SK-N-SH (cell line): ENCODE data around the gene CINP. TPM values are rescaled to one million over a fixed set of nuclear protein-coding genes. Genes with fewer than 3 reads are reported as not detected.

Experiments
- CTCF ChIA-PET: fragments of 300-600, 350-600 bp; formaldehyde crosslinking; extraction: SDS; loops from one replicate; lab custom pipeline; 2021; lab: Yijun Ruan, JAX
- POLR2A ChIA-PET: fragments of 350-600 bp; sonication (Branson Sonifier 250); formaldehyde crosslinking; extraction: SDS; loops from one replicate; lab custom pipeline; 2020; ENCODE audit warnings: antibody characterized with exemption, inconsistent platforms; lab: Yijun Ruan, JAX
- DNase-seq: peaks from one replicate; pipeline ENCODE4 v3.0.0; 2012
- H2AFZ ChIP-seq: fragments of 200-600 bp; sonication (generic); 2 replicates; pipeline ENCODE4 v1.8.1; 2016; ENCODE audit warnings: antibody characterized with exemption, mild to moderate bottlenecking, low read depth
- H3F3A ChIP-seq: fragments of 200-600 bp; sonication (generic); replicated peaks from 2 replicates; pipeline ENCODE3; 2016; ENCODE audit warnings: antibody characterized with exemption, mild to moderate bottlenecking; ENCODE audit not compliant: insufficient read depth
- H3K27ac ChIP-seq, 2 experiments: fragments of 200-500 bp in 1 of 2; fragments of 200-600 bp in 1 of 2; sonication (Bioruptor generic) in 1 of 2; sonication (generic), shearing (Covaris generic) in 1 of 2; 2 replicates each; pipeline versions ENCODE4 v1.5.1 to v1.6.1; 2014 to 2016; ENCODE audit warnings: low read depth in 2 of 2, inconsistent platforms in 1 of 2, low read length in 1 of 2, mild to moderate bottlenecking in 1 of 2, mixed read lengths in 1 of 2
- H3K27me3 ChIP-seq: fragments of 200-600 bp; sonication (generic), shearing (Covaris generic); 2 replicates; pipeline ENCODE4 v1.6.1; 2016; ENCODE audit warnings: mixed run types; ENCODE audit not compliant: insufficient read depth
- H3K36me3 ChIP-seq, 2 experiments: fragments of 200-500 bp in 1 of 2; fragments of 200-600 bp in 1 of 2; sonication (Bioruptor generic) in 1 of 2; sonication (generic) in 1 of 2; replicated peaks in 1 of 2; 2 replicates each; pipeline versions ENCODE3 to v1.5.1; 2014 to 2016; ENCODE audit warnings: low read length in 1 of 2, mild to moderate bottlenecking in 1 of 2; ENCODE audit not compliant: insufficient read depth in 2 of 2, control insufficient read depth in 1 of 2
- H3K4me1 ChIP-seq, 2 experiments: fragments of 200-500 bp in 1 of 2; fragments of 200-600 bp in 1 of 2; sonication (Bioruptor generic) in 1 of 2; sonication (generic), shearing (Covaris generic) in 1 of 2; 2 replicates each; pipeline versions ENCODE4 v1.5.1 to v1.6.1; 2014 to 2016; ENCODE audit warnings: low read depth in 1 of 2, low read length in 1 of 2, mixed run types in 1 of 2; ENCODE audit not compliant: insufficient read depth in 2 of 2, control insufficient read depth in 1 of 2
- H3K4me2 ChIP-seq: fragments of 200-600 bp; sonication (generic), shearing (Covaris generic); 2 replicates; pipeline ENCODE4 v1.6.1; 2017; ENCODE audit warnings: mixed run types
- H3K4me3 ChIP-seq, 2 experiments: fragments of 200-500 bp in 1 of 2; fragments of 200-600 bp in 1 of 2; sonication (Bioruptor generic) in 1 of 2; sonication (generic), shearing (Covaris generic) in 1 of 2; 2 replicates each; pipeline versions ENCODE4 v1.5.1 to v1.8.1; 2014 to 2016; ENCODE audit warnings: low read depth in 2 of 2, inconsistent platforms in 1 of 2, low read length in 1 of 2, mild to moderate bottlenecking in 1 of 2, mixed read lengths in 1 of 2, moderate library complexity in 1 of 2
- H3K79me2 ChIP-seq: fragments of 200-600 bp; sonication (generic); 2 replicates; pipeline ENCODE4 v1.8.1; 2017; ENCODE audit warnings: mild to moderate bottlenecking; ENCODE audit not compliant: insufficient read depth
- H3K9ac ChIP-seq: fragments of 200-600 bp; sonication (generic); 2 replicates; pipeline ENCODE4 v1.6.1; 2017; ENCODE audit warnings: mixed run types
- H3K9me2 ChIP-seq: fragments of 200-600 bp; sonication (generic); 2 replicates; pipeline ENCODE4 v1.6.1; 2017; ENCODE audit warnings: mixed run types
- H3K9me3 ChIP-seq: fragments of 200-600 bp; sonication (generic); 2 replicates; pipeline ENCODE4 v1.6.1; 2017; ENCODE audit warnings: mixed run types, mild to moderate bottlenecking, moderate library complexity
- H4K20me1 ChIP-seq: fragments of 200-600 bp; sonication (generic); 2 replicates; pipeline ENCODE4 v1.6.1; 2017; ENCODE audit warnings: mild to moderate bottlenecking, mixed run types; ENCODE audit not compliant: insufficient read depth
- CHD2 ChIP-seq: fragments of 150-350 bp; IDR thresholded peaks from 2 replicates; pipeline ENCODE4 v1.6.1; 2018; ENCODE audit warnings: low read length; ENCODE audit not compliant: partially characterized antibody
- FOSL2 ChIP-seq: IDR thresholded peaks from 2 replicates; pipeline ENCODE4 v1.4.0; 2012; ENCODE audit warnings: low read depth, mild to moderate bottlenecking, moderate library complexity, borderline replicate concordance
- FOXJ3 ChIP-seq: sonication (generic); formaldehyde crosslinking; IDR thresholded peaks from 2 replicates; pipeline ENCODE4 v1.5.1; 2020; ENCODE audit warnings: mild to moderate bottlenecking, missing genetic modification reagents
- FOXM1 ChIP-seq: IDR thresholded peaks from 2 replicates; pipeline ENCODE4 v1.4.0; 2012; ENCODE audit warnings: low read depth, mild to moderate bottlenecking
- MXI1 ChIP-seq: IDR thresholded peaks from 2 replicates; pipeline ENCODE4 v1.6.1; 2012; ENCODE audit warnings: mild to moderate bottlenecking, low read depth, low read length, improper control_type of control experiment
- NFIC ChIP-seq: IDR thresholded peaks from 2 replicates; pipeline ENCODE4 v1.4.0; 2012; ENCODE audit warnings: borderline replicate concordance
- NRF1 ChIP-seq: IDR thresholded peaks from 2 replicates; pipeline ENCODE4 v1.6.1; 2012; ENCODE audit warnings: low read depth, mild to moderate bottlenecking, low read length
- POLR2AphosphoS5 ChIP-seq: IDR thresholded peaks from 2 replicates; pipeline ENCODE4 v1.6.1; 2012; ENCODE audit warnings: low read depth, low read length
- RAD21 ChIP-seq: IDR thresholded peaks from 2 replicates; pipeline ENCODE4 v1.6.1; 2012; ENCODE audit warnings: mild to moderate bottlenecking, low read length
- TCF12 ChIP-seq: IDR thresholded peaks from 2 replicates; pipeline ENCODE4 v1.4.0; 2012
- WGBS: methylation state at CpG from one replicate; pipeline ENCODE4 v1.1.6; 2017; ENCODE audit warnings: low lambda C conversion rate; 5-methylcytosine and 5-hydroxymethylcytosine counted together
- polyA plus RNA-seq, 3 experiments: library from polyadenylated mRNA; depleted of rRNA; stranded (reverse); fragments of >200 nt; gene quantifications; 2 replicates each; pipeline ENCODE4 v1.2.3, GENCODE V29; 2012
- TF ChIP-seq, protein P1 (sequence below): IDR thresholded peaks from 2 replicates; pipeline ENCODE4 v1.4.0; 2012; ENCODE audit warnings: low read depth, borderline replicate concordance
- TF ChIP-seq, protein P2 (sequence below): IDR thresholded peaks from 2 replicates; pipeline ENCODE4; 2012
- TF ChIP-seq, protein P3 (sequence below): fragments of 150-350 bp; IDR thresholded peaks from 2 replicates; pipeline ENCODE4 v1.6.1; 2016; ENCODE audit warnings: mild to moderate bottlenecking, low read depth, low read length
- TF ChIP-seq, protein P4 (sequence below): IDR thresholded peaks from 2 replicates; pipeline ENCODE4 v1.4.0; 2012; ENCODE audit warnings: low read depth, borderline replicate concordance

The CINP gene
- polyA plus RNA-seq, 1 of the 3 experiments (the other 2 are of a cell fraction): 50.4 TPM

DNA sequence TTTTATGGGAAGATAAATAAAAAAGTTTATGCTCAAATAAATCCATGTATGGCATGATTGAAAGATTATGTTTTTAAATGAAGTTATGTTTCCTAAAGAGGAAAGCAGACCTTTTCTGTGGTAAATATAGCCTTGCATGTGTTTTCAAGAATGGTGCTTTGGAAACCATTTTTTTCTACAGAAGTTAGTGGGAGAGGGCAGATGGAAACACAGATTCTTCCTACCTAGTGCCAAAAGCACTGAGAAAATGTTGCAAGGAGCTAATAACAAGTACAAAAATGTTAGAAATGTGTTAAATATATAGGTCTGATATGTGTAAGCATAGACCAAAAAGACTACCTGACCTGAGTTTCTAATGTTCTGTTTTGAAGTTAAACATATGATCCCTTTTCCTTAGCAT lies 24.4 kb upstream of the CINP start:
- H3K36me3 ChIP-seq: peaks cover 0 to 12% of the 10 kb centered on the region in 2 experiments
- ChIA-PET POLR2A (no interaction called here), CTCF (interaction anchor here (1.0 to 2.5 kb wide), 2 partner anchors 51 to 138 kb away, joined by 3 to 11 read pairs; no protein-coding TSS in a partner anchor)
- no peak overlapping the region for H2AFZ ChIP-seq
- no peak overlapping the region for H3K9ac ChIP-seq
- H3F3A ChIP-seq: peaks cover 4% of the 10 kb centered on the region
- no peaks in the 10 kb centered on the region for H3K9me3 ChIP-seq
- H3K79me2 ChIP-seq: no peaks in the 10 kb centered on the region
- H3K4me1 ChIP-seq: no peaks in the 10 kb centered on the region
- H3K27me3 ChIP-seq: no peaks in the 10 kb centered on the region
- TF ChIP-seq FOXM1 (no peak), NRF1 (no peak), RAD21 (no peak), FOSL2 (no peak), FOXJ3 (CRISPR knock-in tag) (no peak), POLR2AphosphoS5 (no peak)
- TF ChIP-seq, protein P1, sequence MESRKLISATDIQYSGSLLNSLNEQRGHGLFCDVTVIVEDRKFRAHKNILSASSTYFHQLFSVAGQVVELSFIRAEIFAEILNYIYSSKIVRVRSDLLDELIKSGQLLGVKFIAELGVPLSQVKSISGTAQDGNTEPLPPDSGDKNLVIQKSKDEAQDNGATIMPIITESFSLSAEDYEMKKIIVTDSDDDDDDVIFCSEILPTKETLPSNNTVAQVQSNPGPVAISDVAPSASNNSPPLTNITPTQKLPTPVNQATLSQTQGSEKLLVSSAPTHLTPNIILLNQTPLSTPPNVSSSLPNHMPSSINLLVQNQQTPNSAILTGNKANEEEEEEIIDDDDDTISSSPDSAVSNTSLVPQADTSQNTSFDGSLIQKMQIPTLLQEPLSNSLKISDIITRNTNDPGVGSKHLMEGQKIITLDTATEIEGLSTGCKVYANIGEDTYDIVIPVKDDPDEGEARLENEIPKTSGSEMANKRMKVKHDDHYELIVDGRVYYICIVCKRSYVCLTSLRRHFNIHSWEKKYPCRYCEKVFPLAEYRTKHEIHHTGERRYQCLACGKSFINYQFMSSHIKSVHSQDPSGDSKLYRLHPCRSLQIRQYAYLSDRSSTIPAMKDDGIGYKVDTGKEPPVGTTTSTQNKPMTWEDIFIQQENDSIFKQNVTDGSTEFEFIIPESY: no peak
- TF ChIP-seq, protein P2, sequence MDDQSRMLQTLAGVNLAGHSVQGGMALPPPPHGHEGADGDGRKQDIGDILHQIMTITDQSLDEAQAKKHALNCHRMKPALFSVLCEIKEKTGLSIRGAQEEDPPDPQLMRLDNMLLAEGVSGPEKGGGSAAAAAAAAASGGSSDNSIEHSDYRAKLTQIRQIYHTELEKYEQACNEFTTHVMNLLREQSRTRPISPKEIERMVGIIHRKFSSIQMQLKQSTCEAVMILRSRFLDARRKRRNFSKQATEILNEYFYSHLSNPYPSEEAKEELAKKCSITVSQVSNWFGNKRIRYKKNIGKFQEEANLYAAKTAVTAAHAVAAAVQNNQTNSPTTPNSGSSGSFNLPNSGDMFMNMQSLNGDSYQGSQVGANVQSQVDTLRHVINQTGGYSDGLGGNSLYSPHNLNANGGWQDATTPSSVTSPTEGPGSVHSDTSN: no peak
- TF ChIP-seq, protein P3, sequence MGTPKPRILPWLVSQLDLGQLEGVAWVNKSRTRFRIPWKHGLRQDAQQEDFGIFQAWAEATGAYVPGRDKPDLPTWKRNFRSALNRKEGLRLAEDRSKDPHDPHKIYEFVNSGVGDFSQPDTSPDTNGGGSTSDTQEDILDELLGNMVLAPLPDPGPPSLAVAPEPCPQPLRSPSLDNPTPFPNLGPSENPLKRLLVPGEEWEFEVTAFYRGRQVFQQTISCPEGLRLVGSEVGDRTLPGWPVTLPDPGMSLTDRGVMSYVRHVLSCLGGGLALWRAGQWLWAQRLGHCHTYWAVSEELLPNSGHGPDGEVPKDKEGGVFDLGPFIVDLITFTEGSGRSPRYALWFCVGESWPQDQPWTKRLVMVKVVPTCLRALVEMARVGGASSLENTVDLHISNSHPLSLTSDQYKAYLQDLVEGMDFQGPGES: no peak
- H3K27ac ChIP-seq: no peak overlapping the region
- no peaks in the 10 kb centered on the region for H3K9me2 ChIP-seq
- no peaks in the 10 kb centered on the region for H4K20me1 ChIP-seq
- no peak for DNase-seq
- H3K4me3 ChIP-seq: no peak overlapping the region
- H3K4me2 ChIP-seq: no peak overlapping the region

DNA sequence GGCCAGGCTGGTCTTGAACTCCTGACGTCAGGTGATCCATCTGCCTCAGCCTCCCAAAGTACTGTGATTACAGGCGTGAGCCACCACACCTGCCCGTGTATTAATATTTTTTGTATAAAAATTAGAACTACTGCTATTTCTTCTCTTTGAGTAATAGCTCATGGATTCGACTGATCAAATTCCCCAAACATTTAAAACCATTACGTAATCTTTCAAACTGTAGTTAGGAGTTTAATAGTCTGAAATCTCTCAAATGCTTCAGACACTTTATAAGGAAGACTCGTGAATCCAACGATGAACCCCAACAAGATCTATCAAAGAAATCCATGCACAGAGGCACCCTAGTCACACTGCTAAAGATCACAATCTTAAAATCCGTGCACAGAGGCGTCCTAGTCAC lies 16.1 kb upstream of the CINP start:
- CTCF ChIA-PET: no interaction called here
- POLR2A ChIA-PET: no interaction called here
- Histone ChIP-seq H3K27me3 (no peaks in the 10 kb centered on the region), H3K4me3 (no peak overlapping the region), H3K9me3 (no peaks in the 10 kb centered on the region), H3K9me2 (no peaks in the 10 kb centered on the region), H3K9ac (no peak overlapping the region), H2AFZ (no peak overlapping the region), H3K36me3 (peaks cover 11 to 16% of the 10 kb centered on the region in 2 experiments), H3K79me2 (peaks cover 13% of the 10 kb centered on the region; the same call in 1 of the 2 replicates), H4K20me1 (no peaks in the 10 kb centered on the region), H3K4me2 (no peak overlapping the region), H3K27ac (no peak overlapping the region), H3K4me1 (no peaks in the 10 kb centered on the region), H3F3A (no peaks in the 10 kb centered on the region)
- DNase-seq: no peak
- TF ChIP-seq, protein P4, sequence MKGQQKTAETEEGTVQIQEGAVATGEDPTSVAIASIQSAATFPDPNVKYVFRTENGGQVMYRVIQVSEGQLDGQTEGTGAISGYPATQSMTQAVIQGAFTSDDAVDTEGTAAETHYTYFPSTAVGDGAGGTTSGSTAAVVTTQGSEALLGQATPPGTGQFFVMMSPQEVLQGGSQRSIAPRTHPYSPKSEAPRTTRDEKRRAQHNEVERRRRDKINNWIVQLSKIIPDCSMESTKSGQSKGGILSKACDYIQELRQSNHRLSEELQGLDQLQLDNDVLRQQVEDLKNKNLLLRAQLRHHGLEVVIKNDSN: no peak
- TF ChIP-seq, protein P1: no peak
- TF ChIP-seq NFIC: no peak
- TF ChIP-seq CHD2: no peak
- TF ChIP-seq MXI1: no peak
- no peak for TF ChIP-seq TCF12
- no peak for TF ChIP-seq NRF1
- WGBS: 94% methylated on average over 9 of the region's 9 CpGs
